A673 (cell line): ENCODE measurements around the gene NCAM2. TPM values are rescaled to one million over a fixed set of nuclear protein-coding genes. Genes with fewer than 3 reads are reported as not detected.

Experiments
- BruUV-seq: library from RNA; stranded (reverse); fragments of 400-500 nt; replicated peaks from 2 replicates; lab custom pipeline; 2021; lab: Mats Ljungman, UMichigan
- CTCF ChIA-PET: fragments of 300-600 bp; sonication (Branson Sonifier 250); formaldehyde crosslinking; loops from one replicate; lab custom pipeline; 2022; ENCODE audit warnings: antibody characterized with exemption; lab: Charles Lee
- POLR2A ChIA-PET: fragments of 300-600 bp; sonication (Branson Sonifier 250); formaldehyde crosslinking; loops from one replicate; lab custom pipeline; 2022; ENCODE audit warnings: antibody characterized with exemption; ENCODE audit not compliant: low non-redundant PET; lab: Charles Lee
- DNase-seq: peaks from one replicate; pipeline ENCODE4 v3.0.0-alpha.2; 2015; ENCODE audit warnings: low spot score
- H3K27ac ChIP-seq: fragments of 200-600 bp; sonication (generic); 2 replicates; pipeline ENCODE4 v1.5.1; 2016; ENCODE audit warnings: mixed run types, low read depth, mild to moderate bottlenecking, mixed read lengths, antibody characterized with exemption, low read length; ENCODE audit not compliant: poor library complexity, severe bottlenecking
- H3K27me3 ChIP-seq: fragments of 200-600 bp; sonication (generic); replicated peaks from 2 replicates; pipeline ENCODE4 v1.6.1; 2017; ENCODE audit warnings: mixed run types, low read depth, mild to moderate bottlenecking, mixed read lengths, antibody characterized with exemption, low read length; ENCODE audit not compliant: insufficient read depth, poor library complexity
- H3K36me3 ChIP-seq: fragments of 200-600 bp; sonication (generic); 2 replicates; pipeline ENCODE4 v1.6.1; 2016; ENCODE audit warnings: mixed run types, mild to moderate bottlenecking, mixed read lengths, antibody characterized with exemption, low read length; ENCODE audit not compliant: insufficient read depth, poor library complexity, severe bottlenecking
- H3K4me1 ChIP-seq: fragments of 200-600 bp; sonication (generic); 2 replicates; pipeline ENCODE4 v1.6.1; 2017; ENCODE audit warnings: mixed run types, mild to moderate bottlenecking, mixed read lengths, antibody characterized with exemption, low read length; ENCODE audit not compliant: insufficient read depth, poor library complexity, severe bottlenecking
- H3K4me3 ChIP-seq: fragments of 200-600 bp; sonication (generic); 2 replicates; pipeline ENCODE4 v1.5.1; 2016; ENCODE audit warnings: low read depth, mixed run types, mild to moderate bottlenecking, mixed read lengths, low read length; ENCODE audit not compliant: poor library complexity, severe bottlenecking
- H3K9me3 ChIP-seq: fragments of 200-600 bp; sonication (generic); 2 replicates; pipeline ENCODE4 v1.6.1; 2016; ENCODE audit warnings: mixed run types, low read depth, mild to moderate bottlenecking, mixed read lengths, antibody characterized with exemption, low read length; ENCODE audit not compliant: poor library complexity, severe bottlenecking
- EZH2 ChIP-seq: fragments of 200-600 bp; sonication (generic); IDR thresholded peaks from 2 replicates; pipeline ENCODE4 v1.6.1; 2017; ENCODE audit warnings: borderline replicate concordance, low read depth, mild to moderate bottlenecking, mixed read lengths, antibody characterized with exemption, low read length; ENCODE audit not compliant: poor library complexity, severe bottlenecking
- intact Hi-C: fragments of 100-400 bp; cut with micrococcal nuclease; formaldehyde crosslinking; loops from one replicate; pipeline ENCODE4 v1.10.0; 2022; ENCODE audit not compliant: unreplicated experiment
- total RNA-seq: library from RNA; stranded (reverse); gene quantifications from 2 replicates; pipeline ENCODE4 v1.2.3, GENCODE V29; 2021
- TF ChIP-seq, protein P1 (sequence below): fragments of 300-800, 200-600 bp; sonication (generic); conservative IDR thresholded peaks from 2 replicates; pipeline ENCODE4 v1.5.1; 2017; ENCODE audit warnings: low read depth, mild to moderate bottlenecking, antibody characterized with exemption, low read length, moderate library complexity, mixed read lengths

The NCAM2 gene
- total RNA-seq, 1 experiment from 2014 or later, result 38.2 TPM

DNA sequence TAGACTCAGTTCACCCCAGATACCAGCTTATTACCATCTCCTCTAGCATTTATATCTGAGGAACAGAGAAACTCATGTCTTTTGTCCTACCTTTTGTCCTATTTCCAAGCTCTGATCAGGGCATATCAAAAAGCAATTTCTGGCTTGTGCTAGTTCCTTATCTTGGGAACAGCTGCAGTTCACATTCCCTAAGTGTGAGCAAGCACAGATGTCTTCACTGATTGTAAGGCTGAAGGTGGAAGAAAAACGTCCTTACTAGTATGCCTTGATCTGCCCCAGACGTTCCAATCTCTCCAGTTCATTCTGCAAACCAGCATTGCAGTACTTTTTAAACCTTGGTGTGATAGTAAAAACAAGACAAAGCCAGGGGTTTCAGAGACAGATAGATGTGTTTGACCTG lies 139.8 kb downstream of the NCAM2 start:
- no TSS peak for BruUV-seq
- H3K4me3 ChIP-seq, result no peak overlapping the region
- no peak overlapping the region for H3K27ac ChIP-seq
- H3K27me3 ChIP-seq, result no peaks in the 10 kb centered on the region
- intact Hi-C loops, result no loop called here
- H3K36me3 ChIP-seq, result no peaks in the 10 kb centered on the region
- POLR2A ChIA-PET, result no interaction called here
- DNase-seq, result no peak
- no peaks in the 10 kb centered on the region for H3K9me3 ChIP-seq
- H3K4me1 ChIP-seq, result no peaks in the 10 kb centered on the region
- TF ChIP-seq EZH2, result no peak
- TF ChIP-seq, protein P1, sequence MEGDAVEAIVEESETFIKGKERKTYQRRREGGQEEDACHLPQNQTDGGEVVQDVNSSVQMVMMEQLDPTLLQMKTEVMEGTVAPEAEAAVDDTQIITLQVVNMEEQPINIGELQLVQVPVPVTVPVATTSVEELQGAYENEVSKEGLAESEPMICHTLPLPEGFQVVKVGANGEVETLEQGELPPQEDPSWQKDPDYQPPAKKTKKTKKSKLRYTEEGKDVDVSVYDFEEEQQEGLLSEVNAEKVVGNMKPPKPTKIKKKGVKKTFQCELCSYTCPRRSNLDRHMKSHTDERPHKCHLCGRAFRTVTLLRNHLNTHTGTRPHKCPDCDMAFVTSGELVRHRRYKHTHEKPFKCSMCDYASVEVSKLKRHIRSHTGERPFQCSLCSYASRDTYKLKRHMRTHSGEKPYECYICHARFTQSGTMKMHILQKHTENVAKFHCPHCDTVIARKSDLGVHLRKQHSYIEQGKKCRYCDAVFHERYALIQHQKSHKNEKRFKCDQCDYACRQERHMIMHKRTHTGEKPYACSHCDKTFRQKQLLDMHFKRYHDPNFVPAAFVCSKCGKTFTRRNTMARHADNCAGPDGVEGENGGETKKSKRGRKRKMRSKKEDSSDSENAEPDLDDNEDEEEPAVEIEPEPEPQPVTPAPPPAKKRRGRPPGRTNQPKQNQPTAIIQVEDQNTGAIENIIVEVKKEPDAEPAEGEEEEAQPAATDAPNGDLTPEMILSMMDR, result no peak
- CTCF ChIA-PET, result no interaction called here

DNA sequence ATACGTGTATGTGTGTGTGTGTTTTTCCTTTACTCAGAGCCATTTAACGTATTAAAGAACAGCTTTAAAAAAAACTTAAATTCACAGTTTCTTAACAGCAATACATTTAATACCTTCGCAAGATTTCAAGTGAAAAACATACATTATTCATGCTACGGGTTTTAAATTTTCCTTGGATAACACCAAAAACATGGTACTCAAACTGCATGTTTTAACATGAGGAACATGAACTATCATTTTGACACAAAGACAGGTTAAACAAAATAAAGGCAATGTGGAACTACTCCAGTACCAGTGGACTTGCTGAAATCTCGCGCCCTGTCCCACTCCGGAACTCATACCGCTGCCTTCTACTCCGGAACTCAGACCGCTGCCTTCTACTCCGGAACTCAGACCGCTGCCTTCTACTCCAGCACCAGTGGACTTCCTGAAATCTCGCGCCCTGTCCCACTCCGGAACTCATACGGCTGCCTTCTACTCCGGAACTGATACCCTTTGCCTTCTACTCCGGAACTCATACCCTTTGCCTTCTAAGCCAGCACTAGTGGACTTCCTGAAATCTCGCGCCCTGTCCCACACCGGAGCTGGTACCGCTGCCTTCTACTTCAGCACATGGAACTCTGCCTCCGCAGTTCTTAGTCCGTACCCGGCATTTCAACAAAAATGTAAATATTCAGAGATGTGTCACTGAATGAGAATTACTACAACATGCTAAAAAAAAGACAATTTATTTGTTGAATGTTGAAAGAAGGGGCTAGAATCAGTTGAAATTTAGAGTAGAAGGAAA lies 148.6 kb downstream of the NCAM2 start:
- ChIA-PET POLR2A (no interaction called here), CTCF (no interaction called here)
- Histone ChIP-seq H3K36me3 (no peaks in the 10 kb centered on the region), H3K9me3 (no peaks in the 10 kb centered on the region), H3K4me3 (no peak overlapping the region), H3K27me3 (no peaks in the 10 kb centered on the region), H3K4me1 (no peaks in the 10 kb centered on the region), H3K27ac (no peak overlapping the region)
- BruUV-seq, result no TSS peak
- DNase-seq, result no peak
- intact Hi-C loops, result no loop called here
- no peak for TF ChIP-seq EZH2
- TF ChIP-seq, protein P1, result no peak

DNA sequence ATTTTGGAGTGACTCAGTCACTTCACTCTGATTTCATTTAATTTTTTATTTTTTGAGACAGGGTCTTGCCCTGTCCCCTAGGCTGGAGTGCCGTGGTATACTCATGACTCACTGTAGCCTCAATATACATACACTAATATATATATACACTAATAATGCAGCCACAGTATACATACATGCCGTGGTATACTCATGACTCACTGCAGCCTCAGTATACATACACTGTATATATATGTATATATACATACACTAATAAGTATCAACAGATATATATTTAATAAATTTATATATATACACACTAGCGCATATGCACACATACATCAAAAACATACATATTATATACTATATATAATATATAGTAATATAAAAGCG lies 149.2 kb downstream of the NCAM2 start:
- TF ChIP-seq, protein P1, result no peak
- no peak for TF ChIP-seq EZH2

More for the DNA sequence above, 149.2 kb downstream of the NCAM2 start:
- no peaks in the 10 kb centered on the region for H3K27me3 ChIP-seq
- no peak overlapping the region for H3K4me3 ChIP-seq
- H3K27ac ChIP-seq, result no peak overlapping the region
- H3K36me3 ChIP-seq, result no peaks in the 10 kb centered on the region
- intact Hi-C loops, result no loop called here
- POLR2A ChIA-PET, result no interaction called here
- no peaks in the 10 kb centered on the region for H3K4me1 ChIP-seq
- CTCF ChIA-PET, result no interaction called here
- DNase-seq, result no peak
- no peaks in the 10 kb centered on the region for H3K9me3 ChIP-seq
- BruUV-seq, result no TSS peak
